Endothelial cell of umbilical vein (primary cell): ENCODE results near the gene HLX. TPM values are rescaled to one million over a fixed set of nuclear protein-coding genes. Genes with fewer than 3 reads are reported as not detected.

ENCODE experiments used
- BruUV-seq: library from RNA; stranded (reverse); fragments of 400-500 nt; replicated peaks from 2 replicates; lab custom pipeline; 2021; lab: Mats Ljungman, UMichigan
- CTCF ChIA-PET: fragments of 300-600, 350-600 bp; sonication (Branson Sonifier 250); formaldehyde crosslinking; loops from one replicate; lab custom pipeline; 2021; ENCODE audit warnings: antibody characterized with exemption, inconsistent platforms; lab: Charles Lee
- POLR2A ChIA-PET: fragments of 300-600, 350-600 bp; sonication (Branson Sonifier 250); formaldehyde crosslinking; loops from one replicate; lab custom pipeline; 2021; ENCODE audit warnings: antibody characterized with exemption, inconsistent platforms; lab: Charles Lee
- DNase-seq: peaks from one replicate; pipeline ENCODE4 v3.0.0-alpha.2; 2011; ENCODE audit warnings: low read depth, low spot score
- FAIRE-seq: peaks from 2 replicates; lab custom pipeline; 2011; peaks lifted over from hg19 to GRCh38; lab: Jason Lieb, UNC
- H2AFZ ChIP-seq: 2 replicates; pipeline ENCODE4 v1.6.0; 2012; ENCODE audit warnings: low read depth, low read length, control low read depth, inconsistent platforms
- H3K27ac ChIP-seq: 2 replicates; pipeline ENCODE4 v1.5.1; 2011; ENCODE audit warnings: low read depth, mild to moderate bottlenecking, control low read depth, low read length, moderate library complexity; ENCODE audit not compliant: insufficient read depth
- H3K27me3 ChIP-seq, 2 experiments: 2 replicates each; pipeline versions ENCODE4 v1.6.0 to v1.6.1; 2011; ENCODE audit warnings: low read length in 2 of 2, mixed read lengths in 1 of 2; ENCODE audit not compliant: control insufficient read depth in 2 of 2, insufficient read depth in 2 of 2
- H3K36me3 ChIP-seq, 2 experiments: 2 replicates in 1 of 2; 3 replicates in 1 of 2; pipeline ENCODE4 v1.5.1; 2011; ENCODE audit warnings: low read length in 2 of 2, mild to moderate bottlenecking in 1 of 2, moderate library complexity in 1 of 2; ENCODE audit not compliant: control insufficient read depth in 2 of 2, insufficient read depth in 2 of 2; ENCODE audit errors: extremely low read depth in 1 of 2
- H3K4me1 ChIP-seq: 3 replicates; pipeline ENCODE4 v1.5.1; 2011; ENCODE audit warnings: mild to moderate bottlenecking, low read length; ENCODE audit not compliant: control insufficient read depth, insufficient read depth; ENCODE audit errors: extremely low read depth
- H3K4me2 ChIP-seq: 2 replicates; pipeline ENCODE4 v1.6.1; 2011; ENCODE audit warnings: low read length, control low read depth, mixed read lengths; ENCODE audit not compliant: insufficient read depth
- H3K4me3 ChIP-seq, 3 experiments: fragments of 200-600 bp in 1 of 3; sonication (generic), shearing (Covaris generic) in 1 of 3; replicated peaks in 1 of 3; 2 replicates each; pipeline ENCODE4 v1.5.1; 2011 to 2016; ENCODE audit warnings: control low read depth in 3 of 3, low read length in 3 of 3, mild to moderate bottlenecking in 2 of 3, inconsistent platforms in 1 of 3, low read depth in 1 of 3, moderate library complexity in 1 of 3; ENCODE audit not compliant: insufficient read depth in 1 of 3
- H3K79me2 ChIP-seq: 2 replicates; pipeline ENCODE4 v1.6.0; 2012; ENCODE audit warnings: low read length, inconsistent platforms; ENCODE audit not compliant: control insufficient read depth, insufficient read depth
- H3K9ac ChIP-seq: replicated peaks from 2 replicates; pipeline ENCODE3; 2011; ENCODE audit warnings: low read length, control low read depth; ENCODE audit not compliant: insufficient read depth; ENCODE audit errors: extremely low read depth
- H3K9me1 ChIP-seq: replicated peaks from 3 replicates; pipeline ENCODE4 v1.6.0; 2011; ENCODE audit warnings: mild to moderate bottlenecking, low read length; ENCODE audit not compliant: control insufficient read depth, insufficient read depth; ENCODE audit errors: extremely low read depth
- H3K9me3 ChIP-seq: replicated peaks from 2 replicates; pipeline ENCODE4 v1.5.1; 2012; ENCODE audit warnings: low read length, inconsistent platforms; ENCODE audit not compliant: control insufficient read depth, insufficient read depth
- H4K20me1 ChIP-seq: replicated peaks from 2 replicates; pipeline ENCODE3; 2011; ENCODE audit warnings: mild to moderate bottlenecking, low read length; ENCODE audit not compliant: control insufficient read depth, insufficient read depth; ENCODE audit errors: extremely low read depth
- CTCF ChIP-seq, 2 donors: IDR thresholded peaks; 1 replicate in 1 of 2; 2 replicates in 1 of 2; pipeline ENCODE4 v1.5.1; 2011; ENCODE audit warnings: low read length in 2 of 2, mild to moderate bottlenecking in 2 of 2, moderate library complexity in 2 of 2, control low read depth in 1 of 2, inconsistent platforms in 1 of 2, low read depth in 1 of 2; ENCODE audit not compliant: insufficient read depth in 1 of 2; ENCODE audit errors: extremely low read depth in 1 of 2
- EZH2 ChIP-seq: IDR thresholded peaks from 2 replicates; pipeline ENCODE4 v1.6.1; 2012; ENCODE audit warnings: borderline replicate concordance, low read depth, mild to moderate bottlenecking, moderate library complexity, low read length, inconsistent platforms; ENCODE audit not compliant: severe bottlenecking
- FOS ChIP-seq: IDR thresholded peaks from 2 replicates; pipeline ENCODE4 v1.6.1; 2011; ENCODE audit warnings: mild to moderate bottlenecking, low read length, moderate library complexity, borderline replicate concordance; ENCODE audit not compliant: insufficient read depth
- JUN ChIP-seq: IDR thresholded peaks from 2 replicates; pipeline ENCODE4 v1.6.1; 2011; ENCODE audit warnings: borderline replicate concordance, low read depth; ENCODE audit not compliant: insufficient read length, insufficient read depth
- POLR2AphosphoS5 ChIP-seq: IDR thresholded peaks from 2 replicates; pipeline ENCODE4 v1.6.1; 2012; ENCODE audit warnings: low read depth, mild to moderate bottlenecking, control low read depth, low read length, moderate library complexity; ENCODE audit not compliant: insufficient read depth
- dilution Hi-C: fragments of 300-500 bp; cut with MboI; formaldehyde crosslinking; loops from one replicate; pipeline ENCODE4 v1.15.0; 2019; ENCODE audit warnings: low sequenced_read_pairs; ENCODE audit not compliant: extremely low pct_ligation_motif_present
- intact Hi-C: fragments of 100-400 bp; cut with micrococcal nuclease; formaldehyde crosslinking; loops from one replicate; pipeline ENCODE4 v1.10.0; 2022
- polyA plus RNA-seq, 4 experiments: library from polyadenylated mRNA; depleted of rRNA in 3 of 4; stranded (reverse) in 3 of 4; unstranded in 1 of 4; fragments of >200 nt; gene quantifications; 2 replicates each; pipeline versions ENCODE4 v1.2.1 to v1.2.3, GENCODE V29; 2011 to 2012; ENCODE audit warnings: missing spikeins in 1 of 4
- total RNA-seq: library from RNA; stranded (reverse); gene quantifications from 2 replicates; pipeline ENCODE4 v1.2.3, GENCODE V29; 2021

The HLX gene
- total and polyA plus RNA-seq, 2 donors (not counting 3 experiments of a cell fraction or from before 2014, with no cell fraction given) = 7.5 to 39.1 TPM

GRCh38 chr1:220890602-220891001 lies 11.4 kb downstream of the HLX start:
- Histone ChIP-seq H3K9me3 (no peaks in the 10 kb centered on the region), H3K27me3 (peaks cover 89 to 95% of the 10 kb centered on the region in 2 experiments), H3K9me1 (no peaks in the 10 kb centered on the region), H4K20me1 (no peaks in the 10 kb centered on the region), H3K4me3 (no peak overlapping the region), H3K79me2 (no peaks in the 10 kb centered on the region), H3K4me2 (no peak overlapping the region), H3K9ac (no peak overlapping the region), H3K36me3 (no peaks in the 10 kb centered on the region), H2AFZ (no peak overlapping the region), H3K27ac (no peak overlapping the region), H3K4me1 (peaks cover 20% of the 10 kb centered on the region)
- TF ChIP-seq FOS = no peak
- CTCF ChIA-PET = interaction anchor here (1.4 to 1.8 kb wide), 3 partner anchors 11 to 312 kb away, joined by 3 to 10 read pairs (median 5); partner anchors contain the start of gene HLX
- dilution Hi-C loops (no loop called here), intact Hi-C loops (loop anchor here (5.0 kb wide), 2 partner anchors 312 to 852 kb away; partner anchors contain the start of gene DUSP10)
- POLR2A ChIA-PET = no interaction called here
- BruUV-seq = no TSS peak
- FAIRE-seq (no peak), DNase-seq (no peak)

GRCh38 chr1:220891224-220892085 lies 12.2 kb downstream of the HLX start:
- Histone ChIP-seq H3K9ac (no peak overlapping the region), H3K36me3 (no peaks in the 10 kb centered on the region), H3K79me2 (no peaks in the 10 kb centered on the region), H3K4me3 (no peak overlapping the region), H4K20me1 (no peaks in the 10 kb centered on the region), H3K9me1 (no peaks in the 10 kb centered on the region), H3K9me3 (no peaks in the 10 kb centered on the region), H3K27me3 (peaks cover 91 to 97% of the 10 kb centered on the region in 2 experiments), H3K4me1 (peaks cover 20% of the 10 kb centered on the region), H3K27ac (no peak overlapping the region), H2AFZ (no peak overlapping the region), H3K4me2 (no peak overlapping the region)
- dilution Hi-C loops = no loop called here
- ChIA-PET POLR2A (no interaction called here), CTCF (interaction anchor here (1.5 kb wide), 1 partner anchor 312 kb away, joined by 5 read pairs; no protein-coding TSS in a partner anchor)
- peak; percentile 26 for FAIRE-seq
- TF ChIP-seq JUN = peak; percentile 4
- TF ChIP-seq EZH2 = peak; percentile 93
- TF ChIP-seq POLR2AphosphoS5 = no peak
- no peak for TF ChIP-seq CTCF (IDR thresholded peaks at IDR 0.05; ENCODE audit: extremely low read depth in 1 of 2, insufficient read depth in 1 of 2, low read depth in 1 of 2, low read length in 2 of 2)
- no peak for DNase-seq
- no TSS peak for BruUV-seq
- intact Hi-C loops = loop anchor here (2.0 to 5.0 kb wide), 3 partner anchors 13 to 851 kb away; partner anchors contain the start of genes DUSP10 and HLX
